C4-2B (cell line): Measurements from ENCODE around the gene OGDHL.

Experiments
- H3K27ac ChIP-seq: fragments of 450-650 bp; 2 replicates; pipeline ENCODE4 v1.5.1; 2017
- CTCF ChIP-seq: fragments of 450-650 bp; conservative IDR thresholded peaks from 2 replicates; pipeline ENCODE4 v1.5.1; 2017; ENCODE audit warnings: mild to moderate bottlenecking
- ZFX ChIP-seq: fragments of 450-650 bp; IDR thresholded peaks from 2 replicates; pipeline ENCODE4 v1.6.1; 2017

Gene OGDHL

GRCh38 chr10:49711481-49711880 lies 50.6 kb downstream of the OGDHL start:
- TF ChIP-seq CTCF (no peak), ZFX (no peak)
- no peak overlapping the region for H3K27ac ChIP-seq

- H3K27ac ChIP-seq = no peak overlapping the region
Measured at GRCh38 chr10:49710966-49711365, 51.2 kb downstream of the OGDHL start.

GRCh38 chr10:49709934-49710333 lies 52.2 kb downstream of the OGDHL start:
- TF ChIP-seq ZFX = no peak
- TF ChIP-seq CTCF = no peak
- no peak overlapping the region for H3K27ac ChIP-seq

More at GRCh38 chr10:49710966-49711365, 51.2 kb downstream of the OGDHL start:
- no peak for TF ChIP-seq CTCF
- TF ChIP-seq ZFX = no peak

- no peak for TF ChIP-seq CTCF
- no peak for TF ChIP-seq ZFX
- no peak overlapping the region for H3K27ac ChIP-seq
Measured at GRCh38 chr10:49707585-49707984, 54.5 kb downstream of the OGDHL start.

- TF ChIP-seq CTCF (no peak), ZFX (no peak)
- no peak overlapping the region for H3K27ac ChIP-seq
Measured at GRCh38 chr10:49700997-49701396, 61.1 kb downstream of the OGDHL start.

GRCh38 chr10:49700211-49700610 lies 61.9 kb downstream of the OGDHL start:
- H3K27ac ChIP-seq = no peak overlapping the region
- TF ChIP-seq ZFX (no peak), CTCF (no peak)

- no peak overlapping the region for H3K27ac ChIP-seq
- no peak for TF ChIP-seq ZFX
Measured at GRCh38 chr10:49698679-49699078, 63.4 kb downstream of the OGDHL start.

- H3K27ac ChIP-seq = no peak overlapping the region
- TF ChIP-seq ZFX (no peak), CTCF (no peak)
Measured at GRCh38 chr10:49696311-49696710, 65.8 kb downstream of the OGDHL start.
